ENCODE results near the gene TRMT44. TPM values are rescaled to one million over a fixed set of nuclear protein-coding genes. Genes with fewer than 3 reads are reported as not detected.

TRMT44 gene, protein sequence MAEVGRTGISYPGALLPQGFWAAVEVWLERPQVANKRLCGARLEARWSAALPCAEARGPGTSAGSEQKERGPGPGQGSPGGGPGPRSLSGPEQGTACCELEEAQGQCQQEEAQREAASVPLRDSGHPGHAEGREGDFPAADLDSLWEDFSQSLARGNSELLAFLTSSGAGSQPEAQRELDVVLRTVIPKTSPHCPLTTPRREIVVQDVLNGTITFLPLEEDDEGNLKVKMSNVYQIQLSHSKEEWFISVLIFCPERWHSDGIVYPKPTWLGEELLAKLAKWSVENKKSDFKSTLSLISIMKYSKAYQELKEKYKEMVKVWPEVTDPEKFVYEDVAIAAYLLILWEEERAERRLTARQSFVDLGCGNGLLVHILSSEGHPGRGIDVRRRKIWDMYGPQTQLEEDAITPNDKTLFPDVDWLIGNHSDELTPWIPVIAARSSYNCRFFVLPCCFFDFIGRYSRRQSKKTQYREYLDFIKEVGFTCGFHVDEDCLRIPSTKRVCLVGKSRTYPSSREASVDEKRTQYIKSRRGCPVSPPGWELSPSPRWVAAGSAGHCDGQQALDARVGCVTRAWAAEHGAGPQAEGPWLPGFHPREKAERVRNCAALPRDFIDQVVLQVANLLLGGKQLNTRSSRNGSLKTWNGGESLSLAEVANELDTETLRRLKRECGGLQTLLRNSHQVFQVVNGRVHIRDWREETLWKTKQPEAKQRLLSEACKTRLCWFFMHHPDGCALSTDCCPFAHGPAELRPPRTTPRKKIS
- 10 to 100 TPM in 3 of 4 donors, 1 to 10 TPM in 1; 9.1 to 37.1 (median 22.5) TPM for total RNA-seq

DNA sequence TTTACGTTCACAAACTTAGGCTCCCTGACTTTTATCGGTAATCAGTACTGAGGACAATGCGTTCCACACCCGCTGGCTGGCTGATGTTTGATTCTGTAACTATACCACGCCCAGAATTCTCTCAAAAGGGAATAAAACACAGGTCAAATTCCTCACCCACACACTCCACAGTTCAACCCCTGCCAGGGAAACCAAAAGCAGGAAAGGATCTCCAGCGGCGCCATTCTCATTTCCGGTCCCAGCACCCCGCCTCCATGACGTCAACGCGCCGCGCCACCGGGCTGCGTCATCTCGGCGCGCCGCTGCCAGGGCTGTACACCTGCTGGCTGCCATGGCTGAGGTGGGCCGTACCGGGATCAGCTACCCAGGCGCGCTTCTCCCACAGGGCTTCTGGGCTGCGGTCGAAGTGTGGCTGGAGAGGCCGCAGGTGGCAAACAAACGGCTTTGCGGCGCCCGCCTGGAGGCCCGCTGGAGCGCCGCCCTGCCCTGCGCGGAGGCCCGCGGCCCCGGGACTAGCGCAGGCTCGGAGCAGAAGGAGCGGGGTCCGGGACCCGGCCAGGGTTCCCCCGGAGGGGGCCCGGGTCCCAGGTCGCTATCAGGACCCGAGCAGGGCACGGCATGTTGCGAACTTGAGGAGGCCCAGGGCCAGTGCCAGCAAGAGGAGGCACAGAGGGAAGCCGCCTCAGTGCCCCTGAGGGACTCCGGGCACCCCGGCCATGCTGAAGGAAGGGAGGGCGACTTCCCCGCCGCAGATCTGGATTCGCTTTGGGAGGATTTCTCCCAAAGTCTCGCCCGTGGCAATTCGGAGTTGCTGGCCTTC lies at the start of gene TRMT44, which contains the start of gene ACOX3:
TSS of gene TRMT44 (plus strand) at position 286 of the 820 bp plus-strand sequence. CDS start at position 332, 46 bp downstream.
TSS of gene ACOX3 (minus strand) at position 232 of the 820 bp plus-strand sequence. CDS start 24,202 bp downstream, outside the sequence.
- TF ChIP-seq CTCF (IDR thresholded peaks at IDR 0.05; ENCODE audit: low read depth), result no peak

GRCh38 chr4:8391071-8391470 lies 49.5 kb upstream of the TRMT44 start:
- no peak for TF ChIP-seq CTCF (IDR thresholded peaks at IDR 0.05; ENCODE audit: low read depth)

GRCh38 chr4:8391972-8392371 lies 48.6 kb upstream of the TRMT44 start:
- TF ChIP-seq CTCF (IDR thresholded peaks at IDR 0.05; ENCODE audit: low read depth), result no peak

- TF ChIP-seq CTCF (IDR thresholded peaks at IDR 0.05; ENCODE audit: low read depth), result no peak
Measured at GRCh38 chr4:8392591-8393190, 47.9 kb upstream of the TRMT44 start.

DNA sequence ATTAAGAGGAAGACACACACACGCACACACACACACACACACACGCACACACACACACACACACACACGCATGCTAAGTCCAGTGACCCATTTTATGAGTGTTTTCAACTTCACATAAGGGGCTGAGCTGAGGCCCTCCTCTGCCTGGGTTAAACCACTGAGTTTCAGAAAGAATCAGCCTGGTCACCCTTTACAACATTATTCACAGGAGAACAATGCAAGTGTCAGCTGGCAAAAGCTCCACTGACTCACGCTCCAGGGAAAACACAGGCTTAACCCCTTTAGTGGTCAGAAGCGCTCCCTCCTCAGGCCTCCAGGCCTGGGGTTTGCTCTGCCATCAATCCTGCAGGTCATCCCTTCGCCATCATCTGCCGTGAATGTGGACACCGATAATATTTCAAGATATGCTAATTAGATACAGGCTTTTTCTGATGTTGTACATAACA lies 47.0 kb upstream of the TRMT44 start:
- no peak for TF ChIP-seq CTCF (IDR thresholded peaks at IDR 0.05; ENCODE audit: low read depth)

- no peak for TF ChIP-seq CTCF (IDR thresholded peaks at IDR 0.05; ENCODE audit: low read depth)
Measured at GRCh38 chr4:8394061-8394519, 46.5 kb upstream of the TRMT44 start.
